Measurements from ENCODE around the gene MYO10.
"Not testable (repeated sequence)": the region's sequence is repeated elsewhere in the genome, so short reads cannot be mapped to it uniquely, and the experiment has no call there.

The MYO10 gene

GRCh38 chr5:16781828-16782626 is 154.1 kb downstream of the MYO10 start:
- no peak for DNase-seq (ENCODE audit: low read depth)

- no peak for DNase-seq (ENCODE audit: low read depth)
Observed at GRCh38 chr5:16780325-16780724, 155.8 kb downstream of the MYO10 start.

GRCh38 chr5:16777432-16777831 is 158.7 kb downstream of the MYO10 start:
- no peak for DNase-seq (ENCODE audit: low read depth)

GRCh38 chr5:16776611-16777251 is 159.4 kb downstream of the MYO10 start:
- DNase-seq (ENCODE audit: low read depth) = no peak

- peak; percentile 35 for DNase-seq (ENCODE audit: low read depth)
Observed at GRCh38 chr5:16774806-16775205, 161.3 kb downstream of the MYO10 start.

- DNase-seq (ENCODE audit: low read depth) = peak; percentile 32
Observed at GRCh38 chr5:16773991-16774390, 162.1 kb downstream of the MYO10 start.

GRCh38 chr5:16772556-16772955 is 163.5 kb downstream of the MYO10 start:
- DNase-seq (ENCODE audit: low read depth) = no peak

- no peak for DNase-seq (ENCODE audit: low read depth)
Observed at GRCh38 chr5:16768184-16768583, 167.9 kb downstream of the MYO10 start.

- DNase-seq (ENCODE audit: low read depth) = no peak
Observed at GRCh38 chr5:16763211-16763610, 172.9 kb downstream of the MYO10 start.

GRCh38 chr5:16759147-16759773 is 176.8 kb downstream of the MYO10 start:
- no peak for DNase-seq (ENCODE audit: low read depth)

- DNase-seq (ENCODE audit: low read depth) = no peak
Observed at GRCh38 chr5:16757989-16758501, 178.0 kb downstream of the MYO10 start.

- not testable (repeated sequence) for DNase-seq (ENCODE audit: low read depth)
Observed at GRCh38 chr5:16757577-16757976, 178.5 kb downstream of the MYO10 start.

GRCh38 chr5:16757146-16757545 is 178.9 kb downstream of the MYO10 start:
- no peak for DNase-seq (ENCODE audit: low read depth)

GRCh38 chr5:16756692-16757091 is 179.4 kb downstream of the MYO10 start:
- no peak for DNase-seq (ENCODE audit: low read depth)

GRCh38 chr5:16755641-16756040 is 180.4 kb downstream of the MYO10 start:
- DNase-seq (ENCODE audit: low read depth) = no peak

GRCh38 chr5:16754601-16755000 is 181.5 kb downstream of the MYO10 start:
- DNase-seq (ENCODE audit: low read depth) = no peak

GRCh38 chr5:16754086-16754485 is 182.0 kb downstream of the MYO10 start:
- DNase-seq (ENCODE audit: low read depth) = no peak

GRCh38 chr5:16750445-16750844 is 185.6 kb downstream of the MYO10 start:
- DNase-seq (ENCODE audit: low read depth) = no peak

- no peak for DNase-seq (ENCODE audit: low read depth)
Observed at GRCh38 chr5:16749626-16750025, 186.5 kb downstream of the MYO10 start.

GRCh38 chr5:16744164-16744880 is 191.8 kb downstream of the MYO10 start:
- peak; percentile 22 for DNase-seq (ENCODE audit: low read depth)

- peak; percentile 23 for DNase-seq (ENCODE audit: low read depth)
Observed at GRCh38 chr5:16742938-16743337, 193.2 kb downstream of the MYO10 start.

GRCh38 chr5:16740811-16741392 is 195.2 kb downstream of the MYO10 start:
- DNase-seq (ENCODE audit: low read depth) = peak; percentile 13

All from ELR (cell line).